ENCODE data around the gene GTF2H3. TPM values are rescaled to one million over a fixed set of nuclear protein-coding genes. Genes with fewer than 3 reads are reported as not detected.

The GTF2H3 gene
- polyA plus RNA-seq (2011; rRNA removed), result 71.8 and 85.3 TPM in 2 replicates
- polyA plus RNA-seq (2012; cell fraction: cytosol; rRNA removed), result 19.4 and 22.3 TPM in 2 replicates
- polyA plus RNA-seq (2012; cell fraction: nucleus; rRNA removed), result 8.7 and 12.0 TPM in 2 replicates
- polyA plus RNA-seq (2017; fragmentation: RNase III; extraction: RNeasy Plus Mini Kit Qiagen cat#74134 plus additional on column Dnase treatment), result 25.5 to 27.3 TPM (median 26.7 TPM) in 3 replicates
- 34.7 and 36.2 TPM in 2 replicates for polyA minus RNA-seq (2011; rRNA and poly(A)+ RNA removed)

- POLR2A ChIA-PET, result interaction anchor here (1.1 to 1.5 kb wide), 3 partner anchors 27 to 78 kb away, joined by 3 to 7 read pairs (median 4); partner anchors contain the start of genes ATP6V0A2 and DDX55
- peak within 1 kb of the TSS; percentile 93 for H3K4me3 ChIP-seq
- CTCF ChIA-PET, result no interaction called here
- peak within 1 kb of the TSS; percentile 93 to 94 for H3K27ac ChIP-seq
- DNase-seq (ENCODE audit: low read depth in 1 of 2, low spot score in 1 of 2), result peak; percentile 98 to 99
- peaks cover 6% of the 10 kb centered on the region; the same call in 1 of the 3 replicates for H3K4me1 ChIP-seq
- peak; percentile 98 to 99 for ATAC-seq
- peak; percentile 39 for FAIRE-seq
- H3K9me3 ChIP-seq, result no peaks in the 10 kb centered on the region
- H3K4me2 ChIP-seq, result peak within 1 kb of the TSS; percentile 90
- under 1% methylated on average over 47 of the region's 52 CpGs for WGBS (ENCODE audit: missing lambda C conversion rate)
- TF ChIP-seq HES2 (IDR thresholded peaks at IDR 0.05), result no peak
- TF ChIP-seq HOXB5 (CRISPR knock-in tag; IDR thresholded peaks at IDR 0.05), result no peak
- no peak for TF ChIP-seq NPAS2 (CRISPR knock-in tag; IDR thresholded peaks at IDR 0.05; ENCODE audit: borderline replicate concordance)
- no peak for TF ChIP-seq CTCF (IDR thresholded peaks at IDR 0.05)
- TF ChIP-seq FOSL2 (IDR thresholded peaks at IDR 0.05), result no peak
- TF ChIP-seq FOSL2 (CRISPR knock-in tag; IDR thresholded peaks at IDR 0.05), result peak; percentile 47
- no peak for TF ChIP-seq ATOH8 (CRISPR knock-in tag; IDR thresholded peaks at IDR 0.05; ENCODE audit: low read depth)
- peak; percentile 89 for TF ChIP-seq MYC (IDR thresholded peaks at IDR 0.05; ENCODE audit: borderline replicate concordance, low read length)
- peak; percentile 55; the same call in 1 of the 3 replicates for TF ChIP-seq BCL3 (IDR thresholded peaks at IDR 0.05)
- no peak for TF ChIP-seq ZFP36 (IDR thresholded peaks at IDR 0.05; ENCODE audit: borderline replicate concordance, partially characterized antibody)
- TF ChIP-seq RFX5 (IDR thresholded peaks at IDR 0.05), result 0 out of 2 replicates have a peak, but pooled peaks have one; percentile 50
- TF ChIP-seq PBX3 (IDR thresholded peaks at IDR 0.05), result no peak; the same call in 1 of the 2 replicates
- TF ChIP-seq NR3C1 (IDR thresholded peaks at IDR 0.05), result no peak
- TF ChIP-seq HDAC2 (IDR thresholded peaks at IDR 0.05), result peak; percentile 40; the same call in 1 of the 2 replicates
- no peak for TF ChIP-seq ZC3H11A (IDR thresholded peaks at IDR 0.05)
- no peak for TF ChIP-seq CBX2 (IDR thresholded peaks at IDR 0.05; ENCODE audit: borderline replicate concordance, low read depth)
- TF ChIP-seq NFE2L2 (conservative IDR thresholded peaks at IDR 0.05; ENCODE audit: low read length), result no peak
- peak; percentile 50 for TF ChIP-seq GATA3 (IDR thresholded peaks at IDR 0.05; ENCODE audit: borderline replicate concordance)
- TF ChIP-seq TP53 (CRISPR knock-in tag; IDR thresholded peaks at IDR 0.05), result no peak
- no peak for TF ChIP-seq SMC3 (IDR thresholded peaks at IDR 0.05)
- TF ChIP-seq MAFK (IDR thresholded peaks at IDR 0.05; ENCODE audit: partially characterized antibody), result no peak
- no peak for TF ChIP-seq EP300 (IDR thresholded peaks at IDR 0.05)
- peak; percentile 74 for TF ChIP-seq BHLHE40 (IDR thresholded peaks at IDR 0.05; ENCODE audit: low read depth, low read length)
- peak; percentile 37; the same call in 1 of the 2 replicates for TF ChIP-seq USF2 (IDR thresholded peaks at IDR 0.05)
- no peak for TF ChIP-seq KDM1A (IDR thresholded peaks at IDR 0.05; ENCODE audit: low read depth)
- no peak for TF ChIP-seq JUNB (IDR thresholded peaks at IDR 0.05)
- no peak for TF ChIP-seq ZSCAN20 (CRISPR knock-in tag; IDR thresholded peaks at IDR 0.05)
- TF ChIP-seq HEYL (CRISPR knock-in tag; IDR thresholded peaks at IDR 0.05), result no peak
- peak; percentile 43 to 95; a peak in 4 of 5 replicates for TF ChIP-seq JUN (IDR thresholded peaks at IDR 0.05)
- no peak for TF ChIP-seq FOXS1 (CRISPR knock-in tag; IDR thresholded peaks at IDR 0.05)
- no peak for TF ChIP-seq CBX8 (IDR thresholded peaks at IDR 0.05)
- no peak for TF ChIP-seq RAD21 (conservative IDR thresholded peaks at IDR 0.05 in 1 of 2, IDR thresholded peaks at IDR 0.05 in 1 of 2)
- peak; percentile 92 for TF ChIP-seq POLR2A (IDR thresholded peaks at IDR 0.05; ENCODE audit: low read length)
- TF ChIP-seq SREBF2 (IDR thresholded peaks at IDR 0.05), result no peak
- TF ChIP-seq E2F6 (IDR thresholded peaks at IDR 0.05; ENCODE audit: borderline replicate concordance, low read depth), result 0 out of 2 replicates have a peak, but pooled peaks have one; percentile 50
These were observed at the start of gene GTF2H3, which contains the start of gene EIF2B1 for GRCh38 chr12:123633379-123634141. Gene GTF2H3, plus strand, starts transcription at chr12:123633829. Its CDS starts 31 bp downstream, at chr12:123633860. Gene EIF2B1, minus strand, starts transcription at chr12:123633686. Its CDS starts 129 bp downstream, at chr12:123633557.
